NCI-H748 (cell line): ENCODE results near the gene SERPINA3.
A peak's percentile ranks its signal among the peaks of the same experiment; 100 is the strongest.
"Not testable (repeated sequence)": the region's sequence is repeated elsewhere in the genome, so short reads cannot be mapped to it uniquely, and the experiment has no call there.

Source experiments
- DNase-seq: peaks from one replicate; lab custom pipeline; 2025; ENCODE audit not compliant: unreplicated experiment; lab: John Stamatoyannopoulos, UW

SERPINA3 gene

GRCh38 chr14:94584591-94585280 lies 27.5 kb upstream of the SERPINA3 start:
- DNase-seq, result no peak

DNA sequence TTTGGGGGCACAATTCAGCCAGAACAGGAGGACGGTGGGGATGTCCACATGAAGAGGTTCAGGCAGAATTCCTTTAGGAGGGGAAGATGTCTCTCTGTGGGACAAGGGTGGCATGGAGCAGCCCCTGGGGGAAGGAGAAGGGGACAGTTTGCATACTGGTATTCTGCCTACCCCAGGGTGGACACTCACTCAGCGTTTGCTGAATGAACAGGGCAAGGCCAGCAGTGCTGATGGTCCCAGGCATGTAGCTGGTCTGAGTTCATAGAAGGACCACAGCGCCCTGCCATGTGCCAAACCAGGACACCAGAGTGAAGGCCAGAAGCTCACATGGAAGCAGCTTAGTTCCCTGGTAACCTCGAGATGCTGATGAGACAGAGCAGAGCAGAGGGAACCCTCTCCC lies 25.6 kb upstream of the SERPINA3 start:
- no peak for DNase-seq

GRCh38 chr14:94588311-94588710 lies 23.9 kb upstream of the SERPINA3 start:
- no peak for DNase-seq

- DNase-seq, result no peak
Observed at GRCh38 chr14:94591073-94591472, 21.1 kb upstream of the SERPINA3 start.

DNA sequence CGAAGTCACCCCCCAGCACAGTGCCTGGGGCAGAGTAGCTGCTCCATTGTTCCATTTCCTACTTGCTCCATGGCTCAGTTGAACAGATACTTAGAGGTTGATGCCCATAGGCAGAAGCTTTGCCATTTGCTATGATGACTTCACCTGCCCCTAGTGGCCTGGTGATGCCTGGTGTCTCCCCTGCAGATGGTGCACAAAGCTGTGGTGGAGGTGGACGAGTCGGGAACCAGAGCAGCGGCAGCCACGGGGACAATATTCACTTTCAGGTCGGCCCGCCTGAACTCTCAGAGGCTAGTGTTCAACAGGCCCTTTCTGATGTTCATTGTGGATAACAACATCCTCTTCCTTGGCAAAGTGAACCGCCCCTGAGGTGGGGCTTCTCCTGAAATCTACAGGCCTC lies 20.3 kb upstream of the SERPINA3 start:
- no peak for DNase-seq

DNA sequence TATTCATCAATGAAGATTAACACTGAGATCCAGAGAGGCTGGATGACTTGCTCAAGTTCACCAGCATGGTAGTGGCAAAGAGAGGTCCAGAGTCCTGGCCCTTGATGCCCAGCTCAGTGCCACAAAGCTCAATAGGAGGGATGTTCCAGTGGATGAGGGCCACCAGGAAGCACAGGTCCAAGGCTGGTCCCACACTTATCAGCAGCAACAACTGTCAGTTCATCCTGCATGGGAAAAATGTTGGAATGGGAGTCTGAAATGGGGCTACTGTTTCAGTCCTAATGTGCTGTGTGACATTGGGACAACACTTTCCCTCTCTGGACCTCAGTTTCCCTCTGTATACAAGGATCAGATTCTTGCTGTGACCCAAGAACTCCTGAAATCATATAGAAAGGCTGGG lies 19.7 kb upstream of the SERPINA3 start:
- no peak for DNase-seq

GRCh38 chr14:94593376-94593748 lies 18.8 kb upstream of the SERPINA3 start:
- no peak for DNase-seq

- no peak for DNase-seq
Observed at GRCh38 chr14:94593749-94594431, 18.3 kb upstream of the SERPINA3 start.

GRCh38 chr14:94594441-94594840 lies 17.8 kb upstream of the SERPINA3 start:
- no peak for DNase-seq

DNA sequence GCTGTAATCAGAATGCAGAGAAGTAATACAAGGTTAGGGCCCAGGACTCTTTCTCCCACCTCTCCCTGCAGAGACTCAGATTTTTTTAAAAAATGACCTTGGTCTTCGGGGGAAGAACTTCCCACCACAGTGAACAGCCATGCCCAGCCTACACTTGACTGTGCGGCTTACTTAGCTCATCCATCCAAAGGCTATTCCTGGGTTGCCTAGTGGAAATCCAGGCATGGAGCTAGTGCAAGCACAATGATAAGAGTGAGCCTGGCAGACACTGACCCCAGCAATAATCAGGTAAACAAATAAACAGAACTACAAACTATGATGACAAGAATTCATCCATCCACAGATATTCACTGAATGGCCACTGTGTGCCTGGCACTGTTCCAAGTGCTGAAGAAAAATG lies 16.3 kb upstream of the SERPINA3 start:
- no peak for DNase-seq

- DNase-seq, result no peak
Observed at GRCh38 chr14:94596361-94596760, 15.8 kb upstream of the SERPINA3 start.

- no peak for DNase-seq
Observed at GRCh38 chr14:94597788-94598187, 14.4 kb upstream of the SERPINA3 start.

DNA sequence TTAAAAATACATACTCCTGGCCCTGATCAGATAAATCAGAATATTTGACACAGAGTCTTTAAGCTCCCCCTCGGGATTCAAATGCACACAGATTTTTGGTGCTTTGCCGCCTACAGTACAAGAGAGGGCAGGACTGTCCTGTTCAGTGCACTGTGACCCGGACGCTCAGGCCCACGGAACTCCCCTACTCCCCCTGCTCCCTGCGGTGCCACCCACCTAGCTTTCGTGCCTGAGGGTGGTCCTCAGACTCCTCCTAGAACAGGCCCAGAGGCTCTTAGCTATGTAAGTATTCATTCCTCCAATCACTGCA lies 13.7 kb upstream of the SERPINA3 start:
- DNase-seq, result no peak

GRCh38 chr14:94598816-94599655 lies 13.2 kb upstream of the SERPINA3 start:
- peak; percentile 39 for DNase-seq

- DNase-seq, result no peak
Observed at GRCh38 chr14:94599656-94600004, 12.6 kb upstream of the SERPINA3 start.

DNA sequence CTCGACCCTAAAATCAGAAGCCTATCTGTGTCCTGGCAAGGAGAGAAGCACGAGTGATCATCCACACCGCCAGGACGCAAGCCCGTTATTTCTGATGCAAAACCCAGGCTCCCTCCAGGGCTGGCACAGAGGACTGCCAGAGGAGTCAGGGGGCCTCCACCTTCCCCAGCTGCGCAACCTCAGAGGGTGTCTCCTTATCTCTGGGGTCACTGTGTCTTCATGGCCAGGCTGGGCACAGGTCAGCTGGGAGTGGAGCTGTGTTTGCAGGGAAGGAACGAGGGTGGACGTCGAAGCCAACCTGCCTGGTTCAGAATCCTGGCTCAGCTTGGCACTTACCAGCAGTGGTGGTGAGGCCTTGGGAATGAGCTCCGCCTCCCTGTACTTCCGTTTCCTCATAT lies 12.0 kb upstream of the SERPINA3 start:
- no peak for DNase-seq

DNA sequence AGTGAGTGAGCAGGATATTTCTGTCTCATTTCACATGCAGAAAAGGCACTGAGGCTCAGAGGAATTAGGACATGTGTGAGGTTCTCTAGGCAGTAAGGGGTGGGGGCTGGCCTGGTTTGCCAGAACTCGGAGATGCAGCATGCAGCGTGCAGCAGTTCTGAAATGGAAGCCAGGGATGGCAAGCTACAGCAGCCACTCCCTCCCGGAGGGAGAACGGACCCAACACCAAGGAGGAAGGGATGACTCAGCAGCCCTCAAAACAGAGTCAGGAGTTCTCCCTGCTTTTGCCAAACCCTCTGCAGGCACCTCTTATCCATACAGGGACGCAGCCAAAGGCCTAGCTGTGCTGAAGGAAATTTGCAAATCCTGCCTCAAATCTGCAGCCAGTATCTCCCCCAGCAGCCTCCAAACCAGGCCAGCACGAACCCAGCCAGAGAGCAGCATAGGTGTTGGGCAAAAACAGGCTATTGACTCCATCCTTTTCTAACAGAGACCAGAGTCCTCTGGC lies 10.3 kb upstream of the SERPINA3 start:
- no peak for DNase-seq

GRCh38 chr14:94602722-94603121 lies 9.5 kb upstream of the SERPINA3 start:
- DNase-seq, result no peak

DNA sequence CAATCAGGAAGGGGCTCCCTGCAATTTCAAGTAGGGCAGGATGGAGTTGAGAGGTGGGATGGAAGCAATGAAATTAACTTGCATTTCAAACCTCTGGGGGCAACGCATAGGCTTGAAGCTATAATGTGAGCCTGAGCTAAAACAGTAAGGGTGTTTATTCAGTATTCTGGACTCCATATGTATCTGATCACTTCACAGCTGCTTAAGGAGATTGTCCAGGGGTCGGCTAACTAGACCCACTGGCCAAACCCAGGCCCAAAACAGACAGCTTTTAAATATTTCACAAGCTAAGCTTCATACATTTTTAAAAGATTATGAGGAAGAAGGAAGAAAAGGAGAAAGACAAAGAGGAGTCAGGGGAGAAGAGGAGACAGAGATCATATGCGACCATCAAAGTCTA lies 6.8 kb upstream of the SERPINA3 start:
- no peak for DNase-seq

DNA sequence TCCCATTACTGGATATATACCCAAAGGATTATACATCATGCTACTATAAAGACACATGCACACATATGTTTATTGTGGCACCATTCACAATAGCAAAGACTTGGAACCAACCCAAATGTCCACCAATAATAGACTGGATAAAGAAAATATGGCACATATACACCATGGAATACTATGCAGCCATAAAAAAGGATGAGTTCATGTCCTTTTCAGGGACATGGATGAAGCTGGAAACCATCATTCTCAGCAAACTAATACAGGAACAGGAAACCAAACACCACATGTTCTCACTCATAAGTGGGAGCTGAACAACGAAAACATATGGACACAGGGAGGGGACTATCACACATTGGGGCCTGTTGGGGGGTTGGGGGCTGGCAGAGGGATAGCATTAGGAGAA lies 3.2 kb upstream of the SERPINA3 start:
- not testable (repeated sequence) for DNase-seq

DNA sequence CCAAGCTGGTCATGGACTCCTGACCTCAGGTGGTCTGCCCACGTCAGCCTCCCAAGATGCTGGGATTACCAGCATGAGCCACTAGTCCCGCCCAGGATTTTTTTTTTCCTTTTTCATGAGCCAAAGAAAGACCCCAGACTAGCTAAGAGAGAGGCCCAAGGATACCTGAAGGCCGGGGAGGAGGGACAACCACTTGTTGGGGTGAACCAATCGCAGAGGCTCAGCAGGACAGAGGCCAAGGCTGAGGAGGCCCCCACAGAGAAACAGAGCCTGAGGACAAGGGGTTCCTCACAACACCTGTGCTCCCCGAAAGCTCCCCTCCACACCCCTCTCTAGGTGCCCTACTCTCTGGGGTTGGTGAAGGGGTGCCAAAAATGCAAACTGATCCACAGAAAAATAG lies 1.0 kb upstream of the SERPINA3 start:
- DNase-seq, result no peak
